ENCODE measurements around the gene BANF2. TPM values are rescaled to one million over a fixed set of nuclear protein-coding genes. Genes with fewer than 3 reads are reported as not detected.

The BANF2 gene
- total and polyA plus RNA-seq, 2 of the 13 experiments (the other 11 are each of a cell fraction or from before 2014, with no cell fraction given) = 0.35 TPM; not detected in 1

DNA sequence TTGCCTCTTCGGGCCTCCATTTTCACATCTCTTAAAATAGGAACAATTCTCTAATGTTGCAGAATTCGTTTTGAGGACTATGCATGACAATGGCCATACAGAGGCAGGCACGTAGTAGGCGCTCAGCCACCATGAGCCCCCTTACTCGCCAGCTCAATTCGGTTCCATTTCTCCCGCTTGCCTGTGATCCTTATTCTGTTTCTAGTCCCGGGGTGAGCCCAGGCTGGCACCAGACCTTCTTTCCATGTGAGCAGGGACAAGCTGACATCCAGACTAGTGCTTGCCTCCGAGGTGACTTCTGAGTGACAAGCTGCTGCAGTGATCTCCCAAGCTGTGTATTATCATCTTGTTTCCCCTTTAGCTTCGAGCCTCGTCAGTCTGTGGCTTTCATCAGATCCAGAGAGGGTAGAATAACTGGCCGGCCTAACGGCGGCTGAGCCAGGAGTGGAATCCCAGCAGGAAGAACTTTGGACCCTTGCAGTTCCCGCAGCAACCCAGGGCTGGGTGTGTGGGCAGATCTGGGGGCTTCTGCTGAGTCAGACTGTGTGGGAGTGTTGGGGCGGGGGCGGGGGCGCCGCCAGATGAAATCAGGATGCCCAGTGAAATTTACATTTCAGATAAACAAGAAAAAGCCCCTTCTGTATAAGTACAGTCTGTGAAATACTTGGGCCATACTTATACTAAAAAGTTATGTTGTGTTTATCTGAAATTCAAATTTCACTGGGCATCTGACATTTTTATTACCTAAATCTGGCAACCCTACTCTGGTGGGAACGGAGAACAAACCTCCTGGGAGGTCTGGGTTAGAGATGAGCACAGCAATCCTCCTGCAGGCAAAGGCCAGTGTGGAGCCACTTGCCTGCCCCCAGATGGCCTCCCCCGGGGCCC lies 10.9 kb downstream of the BANF2 start (continued):
- TF ChIP-seq, protein P1, sequence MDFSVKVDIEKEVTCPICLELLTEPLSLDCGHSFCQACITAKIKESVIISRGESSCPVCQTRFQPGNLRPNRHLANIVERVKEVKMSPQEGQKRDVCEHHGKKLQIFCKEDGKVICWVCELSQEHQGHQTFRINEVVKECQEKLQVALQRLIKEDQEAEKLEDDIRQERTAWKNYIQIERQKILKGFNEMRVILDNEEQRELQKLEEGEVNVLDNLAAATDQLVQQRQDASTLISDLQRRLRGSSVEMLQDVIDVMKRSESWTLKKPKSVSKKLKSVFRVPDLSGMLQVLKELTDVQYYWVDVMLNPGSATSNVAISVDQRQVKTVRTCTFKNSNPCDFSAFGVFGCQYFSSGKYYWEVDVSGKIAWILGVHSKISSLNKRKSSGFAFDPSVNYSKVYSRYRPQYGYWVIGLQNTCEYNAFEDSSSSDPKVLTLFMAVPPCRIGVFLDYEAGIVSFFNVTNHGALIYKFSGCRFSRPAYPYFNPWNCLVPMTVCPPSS (IDR thresholded peaks at IDR 0.05) = no peak
- TF ChIP-seq, protein P2, sequence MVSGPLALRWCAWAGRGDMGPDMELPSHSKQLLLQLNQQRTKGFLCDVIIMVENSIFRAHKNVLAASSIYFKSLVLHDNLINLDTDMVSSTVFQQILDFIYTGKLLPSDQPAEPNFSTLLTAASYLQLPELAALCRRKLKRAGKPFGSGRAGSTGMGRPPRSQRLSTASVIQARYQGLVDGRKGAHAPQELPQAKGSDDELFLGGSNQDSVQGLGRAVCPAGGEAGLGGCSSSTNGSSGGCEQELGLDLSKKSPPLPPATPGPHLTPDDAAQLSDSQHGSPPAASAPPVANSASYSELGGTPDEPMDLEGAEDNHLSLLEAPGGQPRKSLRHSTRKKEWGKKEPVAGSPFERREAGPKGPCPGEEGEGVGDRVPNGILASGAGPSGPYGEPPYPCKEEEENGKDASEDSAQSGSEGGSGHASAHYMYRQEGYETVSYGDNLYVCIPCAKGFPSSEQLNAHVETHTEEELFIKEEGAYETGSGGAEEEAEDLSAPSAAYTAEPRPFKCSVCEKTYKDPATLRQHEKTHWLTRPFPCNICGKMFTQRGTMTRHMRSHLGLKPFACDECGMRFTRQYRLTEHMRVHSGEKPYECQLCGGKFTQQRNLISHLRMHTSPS (CRISPR knock-in tag; IDR thresholded peaks at IDR 0.05; ENCODE audit: low read depth) = peak; percentile 46; the same call in 1 of the 2 replicates
- no peak for TF ChIP-seq GPN1 (CRISPR knock-in tag; IDR thresholded peaks at IDR 0.05; ENCODE audit: borderline replicate concordance)
- TF ChIP-seq TBX3 (IDR thresholded peaks at IDR 0.05; ENCODE audit: borderline replicate concordance) = no peak
- TF ChIP-seq CEBPG (CRISPR knock-in tag; IDR thresholded peaks at IDR 0.05) = peak; percentile 65
- TF ChIP-seq, protein P3, sequence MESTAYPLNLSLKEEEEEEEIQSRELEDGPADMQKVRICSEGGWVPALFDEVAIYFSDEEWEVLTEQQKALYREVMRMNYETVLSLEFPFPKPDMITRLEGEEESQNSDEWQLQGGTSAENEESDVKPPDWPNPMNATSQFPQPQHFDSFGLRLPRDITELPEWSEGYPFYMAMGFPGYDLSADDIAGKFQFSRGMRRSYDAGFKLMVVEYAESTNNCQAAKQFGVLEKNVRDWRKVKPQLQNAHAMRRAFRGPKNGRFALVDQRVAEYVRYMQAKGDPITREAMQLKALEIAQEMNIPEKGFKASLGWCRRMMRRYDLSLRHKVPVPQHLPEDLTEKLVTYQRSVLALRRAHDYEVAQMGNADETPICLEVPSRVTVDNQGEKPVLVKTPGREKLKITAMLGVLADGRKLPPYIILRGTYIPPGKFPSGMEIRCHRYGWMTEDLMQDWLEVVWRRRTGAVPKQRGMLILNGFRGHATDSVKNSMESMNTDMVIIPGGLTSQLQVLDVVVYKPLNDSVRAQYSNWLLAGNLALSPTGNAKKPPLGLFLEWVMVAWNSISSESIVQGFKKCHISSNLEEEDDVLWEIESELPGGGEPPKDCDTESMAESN (CRISPR knock-in tag; conservative IDR thresholded peaks at IDR 0.05) = 0 out of 2 replicates have a peak, but pooled peaks have one; percentile 46
- TF ChIP-seq ZNF280D (CRISPR knock-in tag; IDR thresholded peaks at IDR 0.05) = peak; percentile 93; the same call in 1 of the 2 replicates
- no peak for TF ChIP-seq ZNF552 (CRISPR knock-in tag; IDR thresholded peaks at IDR 0.05; ENCODE audit: borderline replicate concordance)
- TF ChIP-seq HOXA9 (CRISPR knock-in tag; IDR thresholded peaks at IDR 0.05; ENCODE audit: borderline replicate concordance) = no peak
- TF ChIP-seq ZNF367 (CRISPR knock-in tag; IDR thresholded peaks at IDR 0.05; ENCODE audit: borderline replicate concordance) = peak; percentile 70; the same call in 1 of the 2 replicates
- peak; percentile 37; the same call in 1 of the 2 replicates for TF ChIP-seq ZNF710 (CRISPR knock-in tag; IDR thresholded peaks at IDR 0.05; ENCODE audit: borderline replicate concordance)
- no peak for TF ChIP-seq ZXDC (CRISPR knock-in tag; IDR thresholded peaks at IDR 0.05)
- no peak; the same call in 1 of the 2 replicates for TF ChIP-seq ATF7-NPFF (CRISPR knock-in tag; IDR thresholded peaks at IDR 0.05; ENCODE audit: low read depth)
- peak; percentile 72; the same call in 1 of the 2 replicates for TF ChIP-seq SSRP1 (CRISPR knock-in tag; IDR thresholded peaks at IDR 0.05)

Measured in HepG2 (cell line).